Stimulated activated CD8-positive, alpha-beta memory T cell treated with anti-CD3 and anti-CD28 coated beads, Interleukin-2, amount 100 ng/mL, for 48 hours (primary cell): ENCODE measurements around the gene CRYAB.
"Not testable (repeated sequence)": the region's sequence is repeated elsewhere in the genome, so short reads cannot be mapped to it uniquely, and the experiment has no call there.

ENCODE experiments used
- DNase-seq, 2 donors: peaks; one replicate each; pipeline ENCODE4 v3.0.0-alpha.2; 2020; ENCODE audit warnings: low read depth in 2 of 2

CRYAB gene

GRCh38 chr11:111908639-111909305 lies 2.8 kb downstream of the CRYAB start:
- DNase-seq: no peak

GRCh38 chr11:111906680-111907079 lies 4.9 kb downstream of the CRYAB start:
- no peak for DNase-seq

GRCh38 chr11:111905411-111905810 lies 6.2 kb downstream of the CRYAB start:
- DNase-seq: no peak

- DNase-seq: no peak
Measured at GRCh38 chr11:111886844-111887243, 24.7 kb downstream of the CRYAB start.

GRCh38 chr11:111886032-111886431 lies 25.5 kb downstream of the CRYAB start:
- no peak for DNase-seq

- not testable (repeated sequence) for DNase-seq
Measured at GRCh38 chr11:111885053-111885452, 26.5 kb downstream of the CRYAB start.

- no peak for DNase-seq
Measured at GRCh38 chr11:111882202-111882601, 29.4 kb downstream of the CRYAB start.

GRCh38 chr11:111879637-111879960 lies 32.0 kb downstream of the CRYAB start:
- no peak for DNase-seq

- peak; percentile 86 to 90 for DNase-seq
Measured at GRCh38 chr11:111878849-111879636, 32.5 kb downstream of the CRYAB start, which contains the start of the genes CFAP68 and FDXACB1. TSS of gene CFAP68 (plus strand) at chr11:111879541. CDS start at chr11:111879561, 20 bp downstream. TSS of gene FDXACB1 (minus strand) at chr11:111879165. CDS start at chr11:111879132, 33 bp downstream.

GRCh38 chr11:111878385-111878848 lies 33.2 kb downstream of the CRYAB start:
- DNase-seq: no peak

- no peak for DNase-seq
Measured at GRCh38 chr11:111871693-111872161, 39.8 kb downstream of the CRYAB start.

GRCh38 chr11:111870886-111871692 lies 40.5 kb downstream of the CRYAB start, which contains the start of gene ALG9:
TSS of gene ALG9 (minus strand) at chr11:111871581. CDS start at chr11:111871482, 99 bp downstream.
- peak; percentile 72 to 82 for DNase-seq

GRCh38 chr11:111870522-111870885 lies 41.1 kb downstream of the CRYAB start:
- no peak for DNase-seq

- DNase-seq: no peak
Measured at GRCh38 chr11:111870113-111870512, 41.5 kb downstream of the CRYAB start.

GRCh38 chr11:111860257-111860656 lies 51.3 kb downstream of the CRYAB start:
- DNase-seq: no peak
